GM23338 (cell line): ENCODE data around the gene SPRY4. TPM values are rescaled to one million over a fixed set of nuclear protein-coding genes. Genes with fewer than 3 reads are reported as not detected.
"Not testable (repeated sequence)": the region's sequence is repeated elsewhere in the genome, so short reads cannot be mapped to it uniquely, and the experiment has no call there.

Source experiments
- ATAC-seq: fragments of 200-7000 bp; cut with Tn5 transposase; 3 replicates; pipeline ENCODE4 v1.9.1; 2020
- DNase-seq: peaks from one replicate; pipeline ENCODE4 v3.0.0-alpha.2; 2015; ENCODE audit warnings: low spot score
- H2AFZ ChIP-seq: fragments of 200-600 bp; sonication (generic); 2 replicates; pipeline ENCODE4 v1.8.0; 2016; ENCODE audit warnings: antibody characterized with exemption, mild to moderate bottlenecking, moderate library complexity
- H3F3A ChIP-seq: fragments of 200-600 bp; sonication (generic); replicated peaks from 2 replicates; pipeline ENCODE4 v1.8.0; 2017; ENCODE audit warnings: antibody characterized with exemption, mixed run types, low read depth
- H3K27ac ChIP-seq: fragments of 200-600 bp; sonication (generic); 2 replicates; pipeline ENCODE4 v1.6.1; 2016; ENCODE audit warnings: low read depth
- H3K27me3 ChIP-seq: fragments of 200-600 bp; sonication (generic); 2 replicates; pipeline ENCODE4 v1.8.0; 2016; ENCODE audit warnings: mild to moderate bottlenecking, mixed run types, moderate library complexity; ENCODE audit not compliant: insufficient read depth
- H3K36me3 ChIP-seq: fragments of 200-600 bp; sonication (generic); 2 replicates; pipeline ENCODE4 v1.8.0; 2016; ENCODE audit warnings: mild to moderate bottlenecking; ENCODE audit not compliant: insufficient read depth
- H3K4me1 ChIP-seq: fragments of 200-600 bp; sonication (generic); 2 replicates; pipeline ENCODE4 v1.8.0; 2016; ENCODE audit warnings: mild to moderate bottlenecking, moderate library complexity; ENCODE audit not compliant: insufficient read depth
- H3K4me2 ChIP-seq: fragments of 200-600 bp; sonication (generic); 2 replicates; pipeline ENCODE4 v1.7.1; 2017; ENCODE audit warnings: mixed run types
- H3K4me3 ChIP-seq: fragments of 200-600 bp; sonication (generic); 2 replicates; pipeline ENCODE4 v1.6.1; 2016; ENCODE audit warnings: mixed run types
- H3K79me2 ChIP-seq: fragments of 200-600 bp; sonication (generic); replicated peaks from 2 replicates; pipeline ENCODE4 v1.8.0; 2017; ENCODE audit warnings: mild to moderate bottlenecking; ENCODE audit not compliant: insufficient read depth
- H3K9me2 ChIP-seq: fragments of 200-600 bp; sonication (generic); 2 replicates; pipeline ENCODE4 v1.8.0; 2017; ENCODE audit not compliant: insufficient read depth
- H4K20me1 ChIP-seq: fragments of 200-600 bp; sonication (generic); replicated peaks from 2 replicates; pipeline ENCODE4 v1.8.0; 2017; ENCODE audit warnings: mild to moderate bottlenecking; ENCODE audit not compliant: insufficient read depth
- H3K27ac Mint-ChIP-seq: 2 replicates; pipeline ENCODE4 v1.8.0; 2020; ENCODE audit warnings: inconsistent platforms, mild to moderate bottlenecking, moderate library complexity, mixed read lengths
- H3K27me3 Mint-ChIP-seq: 3 replicates; pipeline ENCODE4 v1.8.0; 2022; ENCODE audit warnings: low read depth, mild to moderate bottlenecking, moderate library complexity, mixed read lengths, inconsistent platforms; ENCODE audit not compliant: insufficient read depth, poor library complexity
- H3K36me3 Mint-ChIP-seq: 3 replicates; pipeline ENCODE4 v1.8.0; 2021; ENCODE audit warnings: low read depth, mild to moderate bottlenecking, inconsistent platforms, moderate library complexity, mixed read lengths
- H3K4me1 Mint-ChIP-seq: 3 replicates; pipeline ENCODE4 v1.8.0; 2020; ENCODE audit warnings: mild to moderate bottlenecking, inconsistent platforms, mixed read lengths
- H3K4me3 Mint-ChIP-seq: 3 replicates; pipeline ENCODE4 v1.8.0; 2021; ENCODE audit warnings: moderate library complexity, mild to moderate bottlenecking, inconsistent platforms, mixed read lengths
- H3K9me3 Mint-ChIP-seq: 3 replicates; pipeline ENCODE4 v1.8.0; 2020; ENCODE audit warnings: moderate library complexity, mild to moderate bottlenecking, inconsistent platforms, mixed read lengths
- CREB1 ChIP-seq: fragments of 250-450 bp; sonication (Bioruptor Pico); IDR thresholded peaks from 2 replicates; pipeline ENCODE4 v1.5.0; 2020; ENCODE audit warnings: low read depth, mild to moderate bottlenecking, moderate library complexity
- EZH2 ChIP-seq: fragments of 200-600 bp; sonication (generic); IDR thresholded peaks from one replicate; pipeline ENCODE4 v1.8.0; 2017; ENCODE audit warnings: antibody characterized with exemption, mild to moderate bottlenecking, low read depth; ENCODE audit not compliant: unreplicated experiment
- EZH2phosphoT487 ChIP-seq: fragments of 200-600 bp; sonication (generic); IDR thresholded peaks from one replicate; pipeline ENCODE4 v1.8.1; 2018; ENCODE audit warnings: antibody characterized with exemption; ENCODE audit not compliant: unreplicated experiment
- JUNB ChIP-seq: IDR thresholded peaks from one replicate; pipeline ENCODE4 v1.6.1; 2016; ENCODE audit warnings: antibody characterized with exemption; ENCODE audit not compliant: unreplicated experiment
- NANOG ChIP-seq: IDR thresholded peaks from 2 replicates; pipeline ENCODE4 v1.6.1; 2016; ENCODE audit warnings: antibody characterized with exemption, borderline replicate concordance
- POLR2AphosphoS5 ChIP-seq: IDR thresholded peaks from 2 replicates; pipeline ENCODE4 v1.6.1; 2016; ENCODE audit warnings: antibody characterized with exemption, low read depth
- STAT1 ChIP-seq: IDR thresholded peaks from one replicate; pipeline ENCODE4 v1.6.1; 2016; ENCODE audit warnings: antibody characterized with exemption; ENCODE audit not compliant: unreplicated experiment
- ZNF114 ChIP-seq: fragments of 250-450 bp; sonication (Bioruptor Pico); IDR thresholded peaks from 2 replicates; pipeline ENCODE4 v1.5.0; 2020; ENCODE audit warnings: mild to moderate bottlenecking, moderate library complexity
- ZNF331 ChIP-seq: fragments of 250-450 bp; sonication (Bioruptor Pico); IDR thresholded peaks from 2 replicates; pipeline ENCODE4 v1.5.0; 2020; ENCODE audit warnings: low read depth, mild to moderate bottlenecking, moderate library complexity
- polyA plus RNA-seq: library from polyadenylated mRNA; unstranded; fragments of >200 nt; fragmentation: Nextera tagmentation; extraction: Ambion mirVana; gene quantifications from 2 replicates; pipeline ENCODE4 v1.2.1, GENCODE V29; 2016
- total RNA-seq: library from RNA; depleted of rRNA; stranded (reverse); fragments of >200 nt; shearing (Covaris generic); gene quantifications from 2 replicates; pipeline ENCODE4 v1.2.3, GENCODE V29; 2014
- TF ChIP-seq, protein P1 (sequence below): IDR thresholded peaks from 2 replicates; pipeline ENCODE4 v1.6.1; 2016; ENCODE audit warnings: antibody characterized with exemption
- TF ChIP-seq, protein P2 (sequence below), 2 experiments: fragments of 200-600 bp in 1 of 2; sonication (generic) in 1 of 2; conservative IDR thresholded peaks; 2 replicates each; pipeline versions ENCODE4 v1.5.1 to v1.6.1; 2016 to 2017; ENCODE audit warnings: antibody characterized with exemption in 2 of 2, low read depth in 2 of 2, mild to moderate bottlenecking in 2 of 2, moderate library complexity in 1 of 2
- TF ChIP-seq, protein P3 (sequence below): fragments of 250-450 bp; sonication (Bioruptor Pico); IDR thresholded peaks from 2 replicates; pipeline ENCODE4 v1.5.0; 2020; ENCODE audit warnings: mild to moderate bottlenecking, moderate library complexity

The SPRY4 gene
- total and polyA plus RNA-seq, 2 experiments from 2014 or later, result 70.6 to 240 TPM

DNA sequence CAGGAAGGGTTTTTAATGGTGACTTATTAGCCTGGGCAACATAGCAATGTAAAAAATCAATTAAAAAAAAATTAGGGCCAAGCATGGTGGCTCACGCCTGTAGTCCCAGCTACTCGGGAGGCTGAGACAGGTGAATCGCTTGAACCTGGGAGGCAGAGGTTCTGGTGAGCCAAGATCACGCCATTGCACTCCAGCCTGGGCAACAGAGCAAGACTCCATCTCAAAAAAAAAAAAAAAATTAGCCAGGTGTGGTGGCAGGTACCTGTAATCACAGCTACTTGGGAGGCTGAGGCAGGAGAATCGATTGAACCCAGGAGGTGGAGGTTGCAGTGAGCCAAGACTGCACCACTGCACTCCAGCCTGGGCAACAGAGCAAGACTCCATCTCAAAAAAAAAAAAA is 27.0 kb downstream of the SPRY4 start:
- Histone ChIP-seq H3K4me1 (peaks cover 41% of the 10 kb centered on the region), H3F3A (peaks cover 36% of the 10 kb centered on the region), H3K79me2 (peaks cover 74% of the 10 kb centered on the region)
- H3K9me2 ChIP-seq, H3K27me3 ChIP-seq, H3K4me2 ChIP-seq, H4K20me1 ChIP-seq, H3K27me3 Mint-ChIP-seq, H3K27ac Mint-ChIP-seq, H3K27ac ChIP-seq, H3K36me3 ChIP-seq, DNase-seq, H3K4me3 ChIP-seq, H3K9me3 Mint-ChIP-seq, H3K4me3 Mint-ChIP-seq, H2AFZ ChIP-seq, ATAC-seq: not testable (repeated sequence)
- Mint-ChIP-seq H3K4me1 (peaks cover 43% of the 10 kb centered on the region), H3K36me3 (peaks cover 34% of the 10 kb centered on the region)

DNA sequence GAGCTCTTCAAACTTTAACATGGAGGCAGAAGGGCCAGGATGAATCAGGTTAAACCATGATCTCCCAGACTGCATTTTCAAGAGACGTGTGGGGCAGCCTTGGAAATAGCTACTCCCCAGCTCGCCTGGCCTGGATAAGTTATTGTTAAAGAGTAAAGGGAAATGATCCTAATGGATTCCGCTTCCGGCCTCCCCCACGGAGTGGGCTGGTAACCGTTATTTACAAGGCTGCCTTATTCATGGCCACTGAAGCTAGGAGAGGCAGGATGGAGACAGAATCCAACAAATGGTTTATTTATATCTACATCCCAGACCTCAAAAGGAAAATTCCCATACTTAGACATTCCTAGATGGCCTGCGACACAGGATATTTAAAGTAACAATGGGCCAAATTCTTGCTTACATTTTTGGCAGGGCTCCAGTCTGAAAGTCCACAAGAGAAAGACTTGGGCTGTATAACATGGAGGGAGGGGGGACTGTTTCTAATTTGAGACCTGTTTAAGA is 27.9 kb downstream of the SPRY4 start:
- H3K4me3 ChIP-seq, result no peak overlapping the region
- H3K4me3 Mint-ChIP-seq, result no peak overlapping the region
- no peaks in the 10 kb centered on the region; the same call in 1 of the 2 replicates for H4K20me1 ChIP-seq
- H3K9me2 ChIP-seq, result no peaks in the 10 kb centered on the region
- peak overlapping the region; percentile 88 for H3K27ac ChIP-seq
- H3F3A ChIP-seq, result peaks cover 35% of the 10 kb centered on the region
- DNase-seq (no peak), ATAC-seq (no peak)
- H3K4me1 ChIP-seq, result peaks cover 43% of the 10 kb centered on the region
- H3K27me3 Mint-ChIP-seq, result peaks cover 8% of the 10 kb centered on the region
- H3K36me3 Mint-ChIP-seq, result peaks cover 42% of the 10 kb centered on the region
- no peaks in the 10 kb centered on the region; the same call in 2 of the 3 replicates for H3K9me3 Mint-ChIP-seq
- H3K36me3 ChIP-seq, result no peaks in the 10 kb centered on the region; the same call in 1 of the 2 replicates
- H2AFZ ChIP-seq, result no peak overlapping the region
- H3K27me3 ChIP-seq, result no peaks in the 10 kb centered on the region
- H3K79me2 ChIP-seq, result peaks cover 67% of the 10 kb centered on the region
- no peak overlapping the region for H3K4me2 ChIP-seq
- peaks cover 47% of the 10 kb centered on the region for H3K4me1 Mint-ChIP-seq
- H3K27ac Mint-ChIP-seq, result peak overlapping the region; percentile 72; the same call in 1 of the 2 replicates
- TF ChIP-seq EZH2phosphoT487 (no peak), EZH2 (no peak), ZNF114 (CRISPR knock-in tag) (no peak), STAT1 (no peak), NANOG (no peak), ZNF331 (CRISPR knock-in tag) (no peak), POLR2AphosphoS5 (no peak), CREB1 (CRISPR knock-in tag) (no peak), JUNB (no peak)
- TF ChIP-seq, protein P1, sequence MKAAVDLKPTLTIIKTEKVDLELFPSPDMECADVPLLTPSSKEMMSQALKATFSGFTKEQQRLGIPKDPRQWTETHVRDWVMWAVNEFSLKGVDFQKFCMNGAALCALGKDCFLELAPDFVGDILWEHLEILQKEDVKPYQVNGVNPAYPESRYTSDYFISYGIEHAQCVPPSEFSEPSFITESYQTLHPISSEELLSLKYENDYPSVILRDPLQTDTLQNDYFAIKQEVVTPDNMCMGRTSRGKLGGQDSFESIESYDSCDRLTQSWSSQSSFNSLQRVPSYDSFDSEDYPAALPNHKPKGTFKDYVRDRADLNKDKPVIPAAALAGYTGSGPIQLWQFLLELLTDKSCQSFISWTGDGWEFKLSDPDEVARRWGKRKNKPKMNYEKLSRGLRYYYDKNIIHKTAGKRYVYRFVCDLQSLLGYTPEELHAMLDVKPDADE, result no peak
- TF ChIP-seq, protein P2, sequence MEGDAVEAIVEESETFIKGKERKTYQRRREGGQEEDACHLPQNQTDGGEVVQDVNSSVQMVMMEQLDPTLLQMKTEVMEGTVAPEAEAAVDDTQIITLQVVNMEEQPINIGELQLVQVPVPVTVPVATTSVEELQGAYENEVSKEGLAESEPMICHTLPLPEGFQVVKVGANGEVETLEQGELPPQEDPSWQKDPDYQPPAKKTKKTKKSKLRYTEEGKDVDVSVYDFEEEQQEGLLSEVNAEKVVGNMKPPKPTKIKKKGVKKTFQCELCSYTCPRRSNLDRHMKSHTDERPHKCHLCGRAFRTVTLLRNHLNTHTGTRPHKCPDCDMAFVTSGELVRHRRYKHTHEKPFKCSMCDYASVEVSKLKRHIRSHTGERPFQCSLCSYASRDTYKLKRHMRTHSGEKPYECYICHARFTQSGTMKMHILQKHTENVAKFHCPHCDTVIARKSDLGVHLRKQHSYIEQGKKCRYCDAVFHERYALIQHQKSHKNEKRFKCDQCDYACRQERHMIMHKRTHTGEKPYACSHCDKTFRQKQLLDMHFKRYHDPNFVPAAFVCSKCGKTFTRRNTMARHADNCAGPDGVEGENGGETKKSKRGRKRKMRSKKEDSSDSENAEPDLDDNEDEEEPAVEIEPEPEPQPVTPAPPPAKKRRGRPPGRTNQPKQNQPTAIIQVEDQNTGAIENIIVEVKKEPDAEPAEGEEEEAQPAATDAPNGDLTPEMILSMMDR (conservative IDR thresholded peaks at IDR 0.05; ENCODE audit: low read depth in 2 of 2), result no peak
- TF ChIP-seq, protein P3, sequence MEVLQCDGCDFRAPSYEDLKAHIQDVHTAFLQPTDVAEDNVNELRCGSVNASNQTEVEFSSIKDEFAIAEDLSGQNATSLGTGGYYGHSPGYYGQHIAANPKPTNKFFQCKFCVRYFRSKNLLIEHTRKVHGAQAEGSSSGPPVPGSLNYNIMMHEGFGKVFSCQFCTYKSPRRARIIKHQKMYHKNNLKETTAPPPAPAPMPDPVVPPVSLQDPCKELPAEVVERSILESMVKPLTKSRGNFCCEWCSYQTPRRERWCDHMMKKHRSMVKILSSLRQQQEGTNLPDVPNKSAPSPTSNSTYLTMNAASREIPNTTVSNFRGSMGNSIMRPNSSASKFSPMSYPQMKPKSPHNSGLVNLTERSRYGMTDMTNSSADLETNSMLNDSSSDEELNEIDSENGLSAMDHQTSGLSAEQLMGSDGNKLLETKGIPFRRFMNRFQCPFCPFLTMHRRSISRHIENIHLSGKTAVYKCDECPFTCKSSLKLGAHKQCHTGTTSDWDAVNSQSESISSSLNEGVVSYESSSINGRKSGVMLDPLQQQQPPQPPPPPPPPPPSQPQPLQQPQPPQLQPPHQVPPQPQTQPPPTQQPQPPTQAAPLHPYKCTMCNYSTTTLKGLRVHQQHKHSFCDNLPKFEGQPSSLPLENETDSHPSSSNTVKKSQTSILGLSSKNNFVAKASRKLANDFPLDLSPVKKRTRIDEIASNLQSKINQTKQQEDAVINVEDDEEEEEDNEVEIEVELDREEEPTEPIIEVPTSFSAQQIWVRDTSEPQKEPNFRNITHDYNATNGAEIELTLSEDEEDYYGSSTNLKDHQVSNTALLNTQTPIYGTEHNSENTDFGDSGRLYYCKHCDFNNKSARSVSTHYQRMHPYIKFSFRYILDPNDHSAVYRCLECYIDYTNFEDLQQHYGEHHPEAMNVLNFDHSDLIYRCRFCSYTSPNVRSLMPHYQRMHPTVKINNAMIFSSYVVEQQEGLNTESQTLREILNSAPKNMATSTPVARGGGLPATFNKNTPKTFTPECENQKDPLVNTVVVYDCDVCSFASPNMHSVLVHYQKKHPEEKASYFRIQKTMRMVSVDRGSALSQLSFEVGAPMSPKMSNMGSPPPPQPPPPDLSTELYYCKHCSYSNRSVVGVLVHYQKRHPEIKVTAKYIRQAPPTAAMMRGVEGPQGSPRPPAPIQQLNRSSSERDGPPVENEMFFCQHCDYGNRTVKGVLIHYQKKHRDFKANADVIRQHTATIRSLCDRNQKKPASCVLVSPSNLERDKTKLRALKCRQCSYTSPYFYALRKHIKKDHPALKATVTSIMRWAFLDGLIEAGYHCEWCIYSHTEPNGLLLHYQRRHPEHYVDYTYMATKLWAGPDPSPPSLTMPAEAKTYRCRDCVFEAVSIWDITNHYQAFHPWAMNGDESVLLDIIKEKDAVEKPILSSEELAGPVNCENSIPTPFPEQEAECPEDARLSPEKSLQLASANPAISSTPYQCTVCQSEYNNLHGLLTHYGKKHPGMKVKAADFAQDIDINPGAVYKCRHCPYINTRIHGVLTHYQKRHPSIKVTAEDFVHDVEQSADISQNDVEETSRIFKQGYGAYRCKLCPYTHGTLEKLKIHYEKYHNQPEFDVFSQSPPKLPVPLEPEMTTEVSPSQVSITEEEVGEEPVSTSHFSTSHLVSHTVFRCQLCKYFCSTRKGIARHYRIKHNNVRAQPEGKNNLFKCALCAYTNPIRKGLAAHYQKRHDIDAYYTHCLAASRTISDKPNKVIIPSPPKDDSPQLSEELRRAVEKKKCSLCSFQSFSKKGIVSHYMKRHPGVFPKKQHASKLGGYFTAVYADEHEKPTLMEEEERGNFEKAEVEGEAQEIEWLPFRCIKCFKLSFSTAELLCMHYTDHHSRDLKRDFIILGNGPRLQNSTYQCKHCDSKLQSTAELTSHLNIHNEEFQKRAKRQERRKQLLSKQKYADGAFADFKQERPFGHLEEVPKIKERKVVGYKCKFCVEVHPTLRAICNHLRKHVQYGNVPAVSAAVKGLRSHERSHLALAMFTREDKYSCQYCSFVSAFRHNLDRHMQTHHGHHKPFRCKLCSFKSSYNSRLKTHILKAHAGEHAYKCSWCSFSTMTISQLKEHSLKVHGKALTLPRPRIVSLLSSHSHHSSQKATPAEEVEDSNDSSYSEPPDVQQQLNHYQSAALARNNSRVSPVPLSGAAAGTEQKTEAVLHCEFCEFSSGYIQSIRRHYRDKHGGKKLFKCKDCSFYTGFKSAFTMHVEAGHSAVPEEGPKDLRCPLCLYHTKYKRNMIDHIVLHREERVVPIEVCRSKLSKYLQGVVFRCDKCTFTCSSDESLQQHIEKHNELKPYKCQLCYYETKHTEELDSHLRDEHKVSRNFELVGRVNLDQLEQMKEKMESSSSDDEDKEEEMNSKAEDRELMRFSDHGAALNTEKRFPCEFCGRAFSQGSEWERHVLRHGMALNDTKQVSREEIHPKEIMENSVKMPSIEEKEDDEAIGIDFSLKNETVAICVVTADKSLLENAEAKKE (CRISPR knock-in tag), result no peak
